HK-2 (cell line): Measurements from ENCODE around the gene CD53.
"Not testable (repeated sequence)": the region's sequence is repeated elsewhere in the genome, so short reads cannot be mapped to it uniquely, and the experiment has no call there.

Experiments used
- DNase-seq: peaks from one replicate; pipeline ENCODE4 v3.0.0-alpha.2; 2018; ENCODE audit not compliant: unreplicated experiment

The CD53 gene

GRCh38 chr1:110916669-110917306 is 43.8 kb downstream of the CD53 start:
- DNase-seq, result no peak

DNA sequence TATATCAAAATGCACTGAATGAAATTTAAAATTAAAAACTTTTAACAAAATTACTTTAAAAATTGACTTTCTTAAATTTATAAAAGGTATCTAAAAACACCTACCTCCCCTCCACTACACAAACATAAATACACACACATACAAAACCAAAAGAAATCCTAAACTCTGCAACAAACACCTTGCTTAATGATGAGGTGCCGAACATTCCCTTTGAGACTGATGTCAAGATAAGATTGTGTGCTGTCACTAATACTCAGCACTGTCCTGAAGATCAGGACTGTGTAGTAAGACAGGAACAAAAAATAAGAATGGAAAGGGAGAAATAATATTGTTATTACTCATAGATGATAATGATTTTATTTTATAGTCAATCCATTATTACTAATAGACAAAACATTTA is 45.1 kb downstream of the CD53 start:
- DNase-seq, result no peak

DNA sequence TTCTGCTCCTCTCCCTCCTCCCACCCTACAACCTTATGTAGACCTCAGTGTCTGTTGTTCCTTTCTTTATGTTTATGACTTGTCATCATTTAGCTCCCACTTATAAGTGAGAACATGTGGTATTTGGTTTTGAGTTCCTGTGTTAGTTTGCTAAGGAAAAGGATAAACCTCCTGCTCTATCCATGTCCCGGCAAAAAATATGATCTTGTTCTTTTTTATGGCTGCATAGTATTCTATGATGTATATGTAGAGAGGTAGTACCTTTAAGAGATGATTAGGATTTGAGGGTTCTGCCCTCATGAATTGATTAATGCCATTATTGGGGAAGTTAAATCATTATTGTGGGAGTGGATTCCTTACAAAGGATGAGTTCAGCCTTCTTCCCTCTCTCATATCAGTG is 49.0 kb downstream of the CD53 start:
- no peak for DNase-seq

GRCh38 chr1:110927484-110928075 is 54.6 kb downstream of the CD53 start:
- DNase-seq, result no peak

- no peak for DNase-seq
Observed at GRCh38 chr1:110928191-110928590, 55.2 kb downstream of the CD53 start.

DNA sequence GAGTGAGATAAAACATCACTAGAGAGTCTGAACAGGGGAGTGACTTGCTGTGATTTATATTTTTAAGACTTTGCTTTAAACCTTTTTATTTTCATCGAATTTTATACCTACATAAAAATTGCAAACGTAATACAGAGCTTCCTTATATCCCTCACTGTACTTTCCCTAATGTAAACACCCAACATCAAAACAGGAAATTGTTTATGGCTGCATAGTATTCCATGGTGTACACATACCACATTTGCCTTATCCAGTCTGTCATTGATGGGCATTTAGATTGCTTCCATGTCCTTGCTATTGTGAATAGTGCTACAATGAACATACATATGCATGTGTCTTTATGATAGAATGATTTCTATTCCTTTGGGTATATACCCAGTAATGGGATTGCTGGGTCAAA is 56.0 kb downstream of the CD53 start:
- DNase-seq, result no peak

DNA sequence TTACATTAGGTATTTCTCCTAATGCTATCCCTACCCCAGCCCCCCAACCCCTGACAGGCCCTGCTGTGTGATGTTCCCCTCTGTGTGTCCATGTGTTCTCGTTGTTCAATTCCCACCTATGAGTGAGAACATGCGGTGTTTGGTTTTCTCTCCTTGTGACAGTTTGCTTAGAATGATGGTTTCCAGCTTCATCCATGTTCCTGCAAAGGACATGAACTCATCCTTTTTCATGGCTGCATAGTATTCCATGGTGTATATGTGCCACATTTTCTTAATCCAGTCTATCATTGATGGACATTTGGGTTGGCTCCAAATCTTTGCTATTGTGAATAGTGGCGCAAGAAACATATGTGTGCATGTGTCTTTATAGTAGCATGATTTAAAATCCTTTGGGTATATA is 58.1 kb downstream of the CD53 start:
- not testable (repeated sequence) for DNase-seq

- no peak for DNase-seq
Observed at GRCh38 chr1:110936567-110936966, 63.6 kb downstream of the CD53 start.

DNA sequence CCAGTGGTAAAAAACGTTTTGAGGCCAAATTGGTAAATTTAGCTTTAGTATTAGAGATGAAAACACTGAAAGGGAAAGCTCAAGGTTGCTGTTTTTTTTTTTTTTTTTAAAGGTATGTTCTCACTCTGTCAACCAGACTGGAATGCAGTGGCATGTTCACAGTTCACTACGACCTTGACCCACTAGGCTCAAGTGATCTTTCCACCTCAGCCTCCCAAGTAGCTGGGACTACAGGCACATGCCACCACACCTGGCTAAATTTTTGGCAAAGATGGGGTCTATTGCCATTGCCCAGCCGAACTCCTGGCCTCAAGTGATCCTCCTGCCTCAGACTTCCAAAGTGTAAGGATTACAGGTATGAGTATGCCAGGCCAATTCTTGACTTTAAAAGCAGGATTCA is 71.9 kb downstream of the CD53 start:
- DNase-seq, result no peak

GRCh38 chr1:110945626-110946025 is 72.7 kb downstream of the CD53 start:
- DNase-seq, result no peak

DNA sequence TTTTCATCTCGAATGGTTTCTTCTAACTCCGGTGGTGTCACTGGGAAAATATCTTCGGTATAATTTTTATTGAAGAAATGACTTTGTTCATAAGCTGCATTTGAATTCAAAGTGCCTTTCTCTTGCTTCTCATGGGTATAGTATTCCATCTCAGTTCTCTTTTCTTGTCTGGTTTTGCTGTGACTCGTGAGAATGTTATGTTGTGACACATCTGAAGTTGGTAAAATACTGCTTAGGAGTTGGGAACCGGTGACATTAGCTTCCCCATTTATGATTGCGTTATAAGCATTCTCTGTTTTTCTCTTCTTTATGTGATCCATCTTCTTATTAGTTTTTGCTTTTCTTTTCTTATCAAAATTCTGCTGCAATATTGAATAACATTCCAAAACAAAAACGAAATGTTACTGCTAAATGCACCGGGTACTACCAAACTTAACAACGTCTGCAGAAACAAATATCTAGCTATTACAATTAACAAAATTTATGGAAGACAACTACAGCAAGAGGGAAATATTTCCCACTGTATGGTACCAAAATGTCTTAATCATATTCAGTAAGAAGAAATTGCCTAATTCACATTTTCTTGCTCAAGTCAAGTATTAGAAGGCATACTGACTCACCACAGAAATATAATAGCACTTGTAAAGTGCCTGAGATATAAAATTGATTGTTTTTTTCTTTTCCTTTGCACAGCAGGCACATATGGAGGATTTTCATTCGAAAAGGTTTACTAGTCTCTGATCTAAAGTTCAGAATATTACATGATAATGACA is 75.3 kb downstream of the CD53 start:
- DNase-seq, result no peak
